Loucy (cell line): Measurements from ENCODE around the gene PRKAR1A.

Source experiments
- H2AFZ ChIP-seq: fragments of 200-600 bp; sonication (generic); 2 replicates; pipeline ENCODE4 v1.6.0; 2016; ENCODE audit warnings: antibody characterized with exemption, mild to moderate bottlenecking, low read length, moderate library complexity
- H3F3A ChIP-seq: fragments of 200-600 bp; 2 replicates; pipeline ENCODE4 v1.6.0; 2016; ENCODE audit warnings: antibody characterized with exemption, low read depth, mild to moderate bottlenecking
- H3K27me3 ChIP-seq: fragments of 200-600 bp; sonication (generic); 2 replicates; pipeline ENCODE4 v1.6.1; 2014; ENCODE audit warnings: low read length, mild to moderate bottlenecking; ENCODE audit not compliant: insufficient read depth, poor library complexity, severe bottlenecking
- H3K36me3 ChIP-seq: fragments of 200-600 bp; sonication (generic); 2 replicates; pipeline ENCODE4 v1.6.1; 2016; ENCODE audit warnings: low read length; ENCODE audit not compliant: insufficient read depth
- H3K4me1 ChIP-seq: fragments of 200-600 bp; sonication (generic); 2 replicates; pipeline ENCODE4 v1.5.1; 2014; ENCODE audit warnings: low read length, mild to moderate bottlenecking; ENCODE audit not compliant: insufficient read depth, poor library complexity, severe bottlenecking
- H3K4me2 ChIP-seq: fragments of 200-600 bp; sonication (generic); 2 replicates; pipeline ENCODE4 v1.6.0; 2014; ENCODE audit warnings: antibody characterized with exemption, low read length, low read depth, mild to moderate bottlenecking; ENCODE audit not compliant: poor library complexity, severe bottlenecking
- H3K4me3 ChIP-seq: fragments of 200-600 bp; sonication (generic); 2 replicates; pipeline ENCODE4 v1.5.1; 2014; ENCODE audit warnings: low read length, mild to moderate bottlenecking, mixed read lengths; ENCODE audit not compliant: poor library complexity, severe bottlenecking
- H3K79me2 ChIP-seq: fragments of 200-600 bp; sonication (generic); 2 replicates; pipeline ENCODE4 v1.6.1; 2014; ENCODE audit warnings: low read length; ENCODE audit not compliant: insufficient read depth
- H3K9ac ChIP-seq: fragments of 200-600 bp; sonication (generic); 2 replicates; pipeline ENCODE4 v1.6.0; 2014; ENCODE audit warnings: mild to moderate bottlenecking, low read depth, low read length, moderate library complexity; ENCODE audit not compliant: poor library complexity, severe bottlenecking
- H3K9me2 ChIP-seq: fragments of 200-600 bp; sonication (generic); replicated peaks from 2 replicates; pipeline ENCODE4 v1.6.1; 2016; ENCODE audit warnings: low read depth, low read length, mixed read lengths
- H3K9me3 ChIP-seq: fragments of 200-600 bp; sonication (generic); 2 replicates; pipeline ENCODE4 v1.6.1; 2014; ENCODE audit warnings: mild to moderate bottlenecking, antibody characterized with exemption, low read length, low read depth; ENCODE audit not compliant: insufficient read depth
- H4K20me1 ChIP-seq: fragments of 200-600 bp; sonication (generic); 2 replicates; pipeline ENCODE4 v1.6.0; 2014; ENCODE audit warnings: antibody characterized with exemption, low read length, mild to moderate bottlenecking; ENCODE audit not compliant: insufficient read depth, poor library complexity, severe bottlenecking
- EZH2phosphoT487 ChIP-seq: fragments of 200-600 bp; IDR thresholded peaks from 2 replicates; pipeline ENCODE4 v1.6.1; 2018; ENCODE audit warnings: antibody characterized with exemption, mild to moderate bottlenecking, moderate library complexity, borderline replicate concordance
- TF ChIP-seq, protein P1 (sequence below): fragments of 200-600 bp; sonication (generic); conservative IDR thresholded peaks from 2 replicates; pipeline ENCODE4 v1.5.1; 2014; ENCODE audit warnings: mild to moderate bottlenecking, antibody characterized with exemption, low read length

PRKAR1A gene

GRCh38 chr17:68497885-68498319, 14.3 kb upstream of the PRKAR1A start:
- Histone ChIP-seq H3K27me3 (no peaks in the 10 kb centered on the region), H3K4me2 (no peak overlapping the region), H4K20me1 (no peaks in the 10 kb centered on the region), H3K9me3 (no peaks in the 10 kb centered on the region), H3K4me1 (no peaks in the 10 kb centered on the region), H3K9ac (no peak overlapping the region), H2AFZ (no peak overlapping the region), H3K36me3 (no peaks in the 10 kb centered on the region), H3K9me2 (no peaks in the 10 kb centered on the region), H3F3A (no peaks in the 10 kb centered on the region), H3K4me3 (no peak overlapping the region), H3K79me2 (no peaks in the 10 kb centered on the region)
- no peak for TF ChIP-seq EZH2phosphoT487
- TF ChIP-seq, protein P1, sequence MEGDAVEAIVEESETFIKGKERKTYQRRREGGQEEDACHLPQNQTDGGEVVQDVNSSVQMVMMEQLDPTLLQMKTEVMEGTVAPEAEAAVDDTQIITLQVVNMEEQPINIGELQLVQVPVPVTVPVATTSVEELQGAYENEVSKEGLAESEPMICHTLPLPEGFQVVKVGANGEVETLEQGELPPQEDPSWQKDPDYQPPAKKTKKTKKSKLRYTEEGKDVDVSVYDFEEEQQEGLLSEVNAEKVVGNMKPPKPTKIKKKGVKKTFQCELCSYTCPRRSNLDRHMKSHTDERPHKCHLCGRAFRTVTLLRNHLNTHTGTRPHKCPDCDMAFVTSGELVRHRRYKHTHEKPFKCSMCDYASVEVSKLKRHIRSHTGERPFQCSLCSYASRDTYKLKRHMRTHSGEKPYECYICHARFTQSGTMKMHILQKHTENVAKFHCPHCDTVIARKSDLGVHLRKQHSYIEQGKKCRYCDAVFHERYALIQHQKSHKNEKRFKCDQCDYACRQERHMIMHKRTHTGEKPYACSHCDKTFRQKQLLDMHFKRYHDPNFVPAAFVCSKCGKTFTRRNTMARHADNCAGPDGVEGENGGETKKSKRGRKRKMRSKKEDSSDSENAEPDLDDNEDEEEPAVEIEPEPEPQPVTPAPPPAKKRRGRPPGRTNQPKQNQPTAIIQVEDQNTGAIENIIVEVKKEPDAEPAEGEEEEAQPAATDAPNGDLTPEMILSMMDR: no peak

DNA sequence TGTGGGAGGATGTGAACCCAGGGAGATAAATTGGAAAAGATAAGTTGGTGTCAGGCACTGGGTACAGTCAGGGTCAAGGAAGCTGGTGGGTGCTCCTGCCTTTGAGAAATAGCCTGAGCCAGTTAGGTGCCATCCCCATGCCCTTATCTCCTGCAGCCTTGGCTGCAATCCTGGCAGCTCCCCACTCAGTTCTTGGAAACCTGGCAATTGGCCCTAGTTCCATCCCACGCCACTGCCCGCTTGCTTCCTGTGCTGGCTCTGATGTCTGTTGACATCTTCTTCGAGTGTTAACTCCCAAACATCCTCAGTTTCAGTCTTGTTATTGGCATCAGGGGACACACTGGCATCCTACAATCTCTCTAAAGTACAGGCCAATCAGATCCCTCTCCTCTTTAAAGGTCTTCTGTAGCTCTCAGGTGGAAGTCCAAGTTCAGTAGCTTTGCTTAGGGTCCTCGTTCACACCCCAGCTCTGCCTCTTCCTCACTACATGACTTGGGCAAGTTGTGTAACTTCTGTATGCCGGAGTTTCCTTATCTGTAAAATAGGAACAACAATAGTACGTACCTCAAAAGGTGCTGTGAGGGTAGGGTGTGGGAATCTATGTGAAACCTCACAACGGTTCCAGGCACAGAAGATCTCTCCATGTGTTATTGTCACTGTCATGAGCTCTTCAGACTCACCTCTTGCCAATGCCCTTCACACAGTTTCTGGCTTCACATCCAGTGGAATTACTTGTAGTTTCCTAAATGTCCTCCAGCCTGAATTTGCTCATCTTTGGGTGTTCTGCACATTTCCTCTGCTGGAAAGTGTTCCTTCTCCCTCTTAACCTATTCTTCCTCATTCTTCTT, 13.5 kb upstream of the PRKAR1A start:
- Histone ChIP-seq H3K36me3 (no peaks in the 10 kb centered on the region), H3K4me1 (no peaks in the 10 kb centered on the region), H3K4me2 (no peak overlapping the region), H3K27me3 (no peaks in the 10 kb centered on the region), H2AFZ (no peak overlapping the region), H3K79me2 (no peaks in the 10 kb centered on the region), H3K9me2 (no peaks in the 10 kb centered on the region), H3K9ac (no peak overlapping the region), H3K9me3 (no peaks in the 10 kb centered on the region), H4K20me1 (no peaks in the 10 kb centered on the region), H3F3A (no peaks in the 10 kb centered on the region), H3K4me3 (no peak overlapping the region)
- TF ChIP-seq, protein P1: no peak
- TF ChIP-seq EZH2phosphoT487: no peak

DNA sequence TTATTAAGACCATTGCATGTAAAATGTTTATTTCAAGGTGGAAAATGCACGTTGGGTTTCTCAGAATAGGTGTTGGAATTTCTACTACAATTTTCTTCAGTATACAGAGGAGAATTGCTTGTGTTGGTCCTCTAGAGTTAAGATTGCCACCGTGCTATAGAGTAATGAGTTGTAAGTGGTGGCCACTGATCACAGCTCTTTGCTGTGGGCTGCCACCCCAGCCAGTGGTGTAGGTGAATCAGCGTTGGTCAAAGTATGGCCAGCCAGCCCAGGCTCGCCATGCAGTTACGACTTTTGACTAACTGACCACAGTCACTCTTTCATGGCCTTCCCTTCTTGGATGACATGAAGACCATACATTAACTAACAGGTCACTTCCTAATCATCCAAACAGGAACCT, 12.6 kb upstream of the PRKAR1A start:
- H3K79me2 ChIP-seq: no peaks in the 10 kb centered on the region
- H3F3A ChIP-seq: no peaks in the 10 kb centered on the region
- no peaks in the 10 kb centered on the region for H3K27me3 ChIP-seq
- H2AFZ ChIP-seq: no peak overlapping the region
- H3K9ac ChIP-seq: no peak overlapping the region
- TF ChIP-seq, protein P1: no peak
- TF ChIP-seq EZH2phosphoT487: no peak
- no peaks in the 10 kb centered on the region for H3K9me3 ChIP-seq
- no peaks in the 10 kb centered on the region for H3K4me1 ChIP-seq
- H3K36me3 ChIP-seq: no peaks in the 10 kb centered on the region
- H4K20me1 ChIP-seq: no peaks in the 10 kb centered on the region
- no peak overlapping the region for H3K4me3 ChIP-seq
- H3K4me2 ChIP-seq: no peak overlapping the region
- no peaks in the 10 kb centered on the region for H3K9me2 ChIP-seq
